Measurements from ENCODE around the gene INPPL1. TPM values are rescaled to one million over a fixed set of nuclear protein-coding genes. Genes with fewer than 3 reads are reported as not detected.
"Not testable (repeated sequence)": the region's sequence is repeated elsewhere in the genome, so short reads cannot be mapped to it uniquely, and the experiment has no call there.

INPPL1 gene
- total RNA-seq, 2 donors from 2014 or later = 68.8 to 84.5 TPM

GRCh38 chr11:72188267-72188666, 36.3 kb upstream of the INPPL1 start:
- no peaks in the 10 kb centered on the region for H3K27me3 ChIP-seq
- TF ChIP-seq, protein P1, sequence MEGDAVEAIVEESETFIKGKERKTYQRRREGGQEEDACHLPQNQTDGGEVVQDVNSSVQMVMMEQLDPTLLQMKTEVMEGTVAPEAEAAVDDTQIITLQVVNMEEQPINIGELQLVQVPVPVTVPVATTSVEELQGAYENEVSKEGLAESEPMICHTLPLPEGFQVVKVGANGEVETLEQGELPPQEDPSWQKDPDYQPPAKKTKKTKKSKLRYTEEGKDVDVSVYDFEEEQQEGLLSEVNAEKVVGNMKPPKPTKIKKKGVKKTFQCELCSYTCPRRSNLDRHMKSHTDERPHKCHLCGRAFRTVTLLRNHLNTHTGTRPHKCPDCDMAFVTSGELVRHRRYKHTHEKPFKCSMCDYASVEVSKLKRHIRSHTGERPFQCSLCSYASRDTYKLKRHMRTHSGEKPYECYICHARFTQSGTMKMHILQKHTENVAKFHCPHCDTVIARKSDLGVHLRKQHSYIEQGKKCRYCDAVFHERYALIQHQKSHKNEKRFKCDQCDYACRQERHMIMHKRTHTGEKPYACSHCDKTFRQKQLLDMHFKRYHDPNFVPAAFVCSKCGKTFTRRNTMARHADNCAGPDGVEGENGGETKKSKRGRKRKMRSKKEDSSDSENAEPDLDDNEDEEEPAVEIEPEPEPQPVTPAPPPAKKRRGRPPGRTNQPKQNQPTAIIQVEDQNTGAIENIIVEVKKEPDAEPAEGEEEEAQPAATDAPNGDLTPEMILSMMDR (IDR thresholded peaks at IDR 0.05) = no peak
- H3K4me3 ChIP-seq = no peak overlapping the region

GRCh38 chr11:72189455-72190250, 34.9 kb upstream of the INPPL1 start:
- no peak for DNase-seq (ENCODE audit: low spot score)

More at GRCh38 chr11:72188267-72188666, 36.3 kb upstream of the INPPL1 start:
- Histone ChIP-seq H3K4me1 (no peaks in the 10 kb centered on the region), H3K27ac (no peak overlapping the region), H3K36me3 (no peaks in the 10 kb centered on the region), H3K9me3 (no peaks in the 10 kb centered on the region)
- DNase-seq (ENCODE audit: low spot score) = no peak

GRCh38 chr11:72190631-72191071, 33.9 kb upstream of the INPPL1 start:
- H3K27me3 ChIP-seq = no peaks in the 10 kb centered on the region
- H3K4me1 ChIP-seq = no peaks in the 10 kb centered on the region
- H3K36me3 ChIP-seq = no peaks in the 10 kb centered on the region
- no peaks in the 10 kb centered on the region for H3K9me3 ChIP-seq
- TF ChIP-seq, protein P1 (IDR thresholded peaks at IDR 0.05) = no peak
- H3K4me3 ChIP-seq = no peak overlapping the region
- DNase-seq (ENCODE audit: low spot score) = no peak
- H3K27ac ChIP-seq = no peak overlapping the region

More at GRCh38 chr11:72189455-72190250, 34.9 kb upstream of the INPPL1 start:
- TF ChIP-seq, protein P1 (IDR thresholded peaks at IDR 0.05) = no peak
- Histone ChIP-seq H3K36me3 (no peaks in the 10 kb centered on the region), H3K27me3 (no peaks in the 10 kb centered on the region), H3K9me3 (no peaks in the 10 kb centered on the region), H3K4me1 (no peaks in the 10 kb centered on the region), H3K4me3 (no peak overlapping the region), H3K27ac (no peak overlapping the region)

- TF ChIP-seq, protein P1 (IDR thresholded peaks at IDR 0.05) = no peak
- DNase-seq (ENCODE audit: low spot score) = no peak
- Histone ChIP-seq H3K9me3 (no peaks in the 10 kb centered on the region), H3K4me1 (no peaks in the 10 kb centered on the region), H3K4me3 (no peak within 1 kb of the TSS), H3K27me3 (no peaks in the 10 kb centered on the region), H3K27ac (no peak within 1 kb of the TSS), H3K36me3 (no peaks in the 10 kb centered on the region)
These were observed 32.6 kb upstream of the INPPL1 start, which contains the start of gene FOLR1 for GRCh38 chr11:72191961-72192381. FOLR1 (plus strand) TSS chr11:72192140; CDS start chr11:72192174, 34 bp downstream.

GRCh38 chr11:72195518-72196270, 28.9 kb upstream of the INPPL1 start:
- TF ChIP-seq, protein P1 (IDR thresholded peaks at IDR 0.05) = no peak
- Histone ChIP-seq H3K4me3 (no peak overlapping the region), H3K27ac (no peak overlapping the region), H3K36me3 (no peaks in the 10 kb centered on the region), H3K27me3 (no peaks in the 10 kb centered on the region), H3K4me1 (no peaks in the 10 kb centered on the region), H3K9me3 (no peaks in the 10 kb centered on the region)
- no peak for DNase-seq (ENCODE audit: low spot score)

DNA sequence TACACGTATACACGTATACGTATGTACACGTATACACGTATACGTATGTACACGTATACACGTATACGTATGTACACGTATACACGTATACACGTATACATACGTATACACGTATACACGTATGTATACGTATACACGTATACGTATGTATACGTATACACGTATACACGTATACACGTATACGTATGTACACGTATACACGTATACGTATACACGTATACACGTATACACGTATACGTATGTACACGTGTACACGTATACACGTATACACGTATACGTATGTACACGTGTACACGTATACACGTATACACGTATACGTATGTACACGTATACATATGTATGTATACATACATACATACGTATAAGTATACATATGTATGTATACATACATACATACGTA, 23.1 kb upstream of the INPPL1 start:
- H3K27ac ChIP-seq; H3K4me1 ChIP-seq; DNase-seq (ENCODE audit: low spot score); H3K9me3 ChIP-seq; H3K4me3 ChIP-seq; H3K27me3 ChIP-seq; H3K36me3 ChIP-seq: not testable (repeated sequence)

Data from right atrium auricular region (tissue), 2 donors.